Measurements from ENCODE around the gene SNTA1. TPM values are rescaled to one million over a fixed set of nuclear protein-coding genes. Genes with fewer than 3 reads are reported as not detected.
A peak's percentile ranks its signal among the peaks of the same experiment; 100 is the strongest.

The SNTA1 gene
- total RNA-seq, 1 experiment from 2014 or later, result 9.9 TPM

DNA sequence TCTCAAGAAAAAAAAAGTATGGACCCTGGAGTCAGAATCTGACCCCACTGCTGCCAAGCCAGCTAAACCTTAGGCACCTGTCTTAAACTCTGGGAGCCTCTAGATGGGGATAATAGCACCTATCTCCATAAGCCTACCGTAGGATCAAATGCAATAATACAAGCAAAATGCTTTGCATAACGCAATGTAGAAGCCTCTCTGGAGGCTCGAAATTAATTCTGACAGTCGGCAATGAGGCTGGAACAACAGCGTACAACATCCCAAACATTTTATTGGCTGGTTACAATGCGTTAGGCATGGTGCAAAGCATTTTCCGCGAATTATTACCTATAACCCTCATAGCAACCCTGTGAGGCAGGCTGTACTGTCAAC is 42.8 kb downstream of the SNTA1 start:
- DNase-seq, result no peak
- H2BK15ac ChIP-seq (ENCODE audit: low read depth, low read length), result no peak overlapping the region
- no peak overlapping the region for H3K56ac ChIP-seq (ENCODE audit: insufficient read length, low read depth, low read length)
- no peaks in the 10 kb centered on the region for H3K79me1 ChIP-seq (ENCODE audit: insufficient read depth, low read depth, low read length, poor library complexity, severe bottlenecking)
- Mint-ChIP-seq H3K27ac (peak overlapping the region in 1 of 3 experiments; percentile 65; a peak in 1 of 7 replicates), H3K9me3 (no peaks in the 10 kb centered on the region; a peak in 1 of 5 replicates), H3K4me3 (peak overlapping the region; percentile 88 to 93), H3K27me3 (ENCODE audit: low read depth) (no peaks in the 10 kb centered on the region), H3K36me3 (ENCODE audit: insufficient read depth in 1 of 3, low read depth in 3 of 3) (peaks cover 5 to 11% (median 7%) of the 10 kb centered on the region in 3 experiments), H3K4me1 (peaks cover 13 to 14% of the 10 kb centered on the region in 2 experiments)
- H3K23me2 ChIP-seq (ENCODE audit: insufficient read length, low read depth, low read length, poor library complexity, severe bottlenecking), result peaks cover 5% of the 10 kb centered on the region
- H3K4ac ChIP-seq (ENCODE audit: low read depth, low read length), result no peak overlapping the region
- H2BK20ac ChIP-seq (ENCODE audit: low read depth, low read length, poor library complexity, severe bottlenecking), result no peak overlapping the region
- H3K4me1 ChIP-seq (ENCODE audit: insufficient read depth, low read length), result peaks cover 4% of the 10 kb centered on the region; the same call in 1 of the 2 replicates
- TF ChIP-seq, protein P1, sequence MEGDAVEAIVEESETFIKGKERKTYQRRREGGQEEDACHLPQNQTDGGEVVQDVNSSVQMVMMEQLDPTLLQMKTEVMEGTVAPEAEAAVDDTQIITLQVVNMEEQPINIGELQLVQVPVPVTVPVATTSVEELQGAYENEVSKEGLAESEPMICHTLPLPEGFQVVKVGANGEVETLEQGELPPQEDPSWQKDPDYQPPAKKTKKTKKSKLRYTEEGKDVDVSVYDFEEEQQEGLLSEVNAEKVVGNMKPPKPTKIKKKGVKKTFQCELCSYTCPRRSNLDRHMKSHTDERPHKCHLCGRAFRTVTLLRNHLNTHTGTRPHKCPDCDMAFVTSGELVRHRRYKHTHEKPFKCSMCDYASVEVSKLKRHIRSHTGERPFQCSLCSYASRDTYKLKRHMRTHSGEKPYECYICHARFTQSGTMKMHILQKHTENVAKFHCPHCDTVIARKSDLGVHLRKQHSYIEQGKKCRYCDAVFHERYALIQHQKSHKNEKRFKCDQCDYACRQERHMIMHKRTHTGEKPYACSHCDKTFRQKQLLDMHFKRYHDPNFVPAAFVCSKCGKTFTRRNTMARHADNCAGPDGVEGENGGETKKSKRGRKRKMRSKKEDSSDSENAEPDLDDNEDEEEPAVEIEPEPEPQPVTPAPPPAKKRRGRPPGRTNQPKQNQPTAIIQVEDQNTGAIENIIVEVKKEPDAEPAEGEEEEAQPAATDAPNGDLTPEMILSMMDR (conservative IDR thresholded peaks at IDR 0.05), result peak; percentile 39; the same call in 2 of the 3 replicates
- H3K79me2 ChIP-seq (ENCODE audit: insufficient read depth, low read length), result peaks cover 10% of the 10 kb centered on the region; the same call in 1 of the 2 replicates
- no peak overlapping the region for H2BK120ac ChIP-seq (ENCODE audit: low read depth, low read length, poor library complexity, severe bottlenecking)
- no peak overlapping the region for H4K91ac ChIP-seq (ENCODE audit: insufficient read length, low read depth, low read length)
- H3K23ac ChIP-seq (ENCODE audit: insufficient read length, low read depth, low read length), result no peak overlapping the region
- no peak overlapping the region for H3K27ac ChIP-seq (ENCODE audit: insufficient read length, low read depth, low read length)
- no peak overlapping the region for H3T11ph ChIP-seq (ENCODE audit: low read length)
- no peaks in the 10 kb centered on the region for H3K27me3 ChIP-seq (ENCODE audit: insufficient read depth, low read length)
- H2AFZ ChIP-seq (ENCODE audit: low read length), result no peak overlapping the region
- H4K8ac ChIP-seq (replicated peaks; ENCODE audit: insufficient read length, low read depth, low read length), result no peak overlapping the region
- no peak overlapping the region for H4K5ac ChIP-seq (ENCODE audit: insufficient read length, low read depth, low read length)
- H3K4me2 ChIP-seq (ENCODE audit: insufficient read depth, insufficient read length, low read length), result peak overlapping the region; percentile 45
- H2BK5ac ChIP-seq (ENCODE audit: insufficient read length, low read length), result no peak overlapping the region
- H3K18ac ChIP-seq (ENCODE audit: insufficient read length, low read depth, low read length), result no peak overlapping the region
- H2BK12ac ChIP-seq (ENCODE audit: insufficient read length, low read depth, low read length), result no peak overlapping the region
- no peak overlapping the region for H3K14ac ChIP-seq (ENCODE audit: insufficient read depth, low read length)
- peak overlapping the region; percentile 8 for H3K9ac ChIP-seq (ENCODE audit: extremely low read depth, insufficient read length, low read length)
- no peaks in the 10 kb centered on the region for H4K20me1 ChIP-seq (ENCODE audit: control insufficient read depth, insufficient read depth, insufficient read length)
- no CpG with 5 or more reads among the region's 8 CpGs for WGBS (ENCODE audit: extremely low coverage, insufficient read length, low lambda C conversion rate)
- no peak overlapping the region for H2AK5ac ChIP-seq (ENCODE audit: insufficient read length, low read length)
- H3K9me3 ChIP-seq (ENCODE audit: control insufficient read depth, low read depth, low read length), result no peaks in the 10 kb centered on the region

Measured in H9 (cell line).